HG03378 (cell line): Measurements from ENCODE around the gene PF4V1.

Experiments
- ATAC-seq: cut with Tn5 transposase; IDR thresholded peaks from one replicate; pipeline ENCODE4 v1.9.1; 2021; ENCODE audit warnings: mild to moderate bottlenecking, moderate library complexity; ENCODE audit not compliant: unreplicated experiment

PF4V1 gene

DNA sequence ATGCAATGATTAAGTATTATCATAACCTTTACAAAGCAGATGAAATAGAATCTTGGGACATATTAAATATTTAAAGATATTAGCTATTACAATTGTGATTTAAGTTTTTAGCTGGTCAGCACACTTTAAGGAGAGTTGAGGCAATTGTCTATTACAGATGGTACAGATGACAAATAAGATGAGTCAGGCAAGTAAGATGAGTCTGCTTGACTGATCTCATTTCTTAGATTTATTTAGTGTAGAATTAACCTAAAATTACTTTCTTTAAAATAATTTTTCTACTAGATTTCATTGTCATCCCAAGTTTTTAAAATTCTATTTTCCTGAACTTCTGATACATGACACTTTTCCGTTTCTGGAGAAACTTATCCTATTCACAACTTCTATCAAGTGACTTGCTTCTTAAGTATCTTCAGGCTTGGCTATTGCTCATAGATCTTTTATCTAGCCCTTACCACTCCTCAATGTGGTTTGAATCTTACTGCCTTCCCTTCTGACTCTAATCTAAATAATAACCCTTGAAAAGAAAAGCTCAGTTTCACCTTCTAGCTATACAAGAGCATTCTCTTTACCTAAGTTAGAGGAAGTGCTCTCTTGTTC, 49.0 kb downstream of the PF4V1 start:
- ATAC-seq, result no peak

DNA sequence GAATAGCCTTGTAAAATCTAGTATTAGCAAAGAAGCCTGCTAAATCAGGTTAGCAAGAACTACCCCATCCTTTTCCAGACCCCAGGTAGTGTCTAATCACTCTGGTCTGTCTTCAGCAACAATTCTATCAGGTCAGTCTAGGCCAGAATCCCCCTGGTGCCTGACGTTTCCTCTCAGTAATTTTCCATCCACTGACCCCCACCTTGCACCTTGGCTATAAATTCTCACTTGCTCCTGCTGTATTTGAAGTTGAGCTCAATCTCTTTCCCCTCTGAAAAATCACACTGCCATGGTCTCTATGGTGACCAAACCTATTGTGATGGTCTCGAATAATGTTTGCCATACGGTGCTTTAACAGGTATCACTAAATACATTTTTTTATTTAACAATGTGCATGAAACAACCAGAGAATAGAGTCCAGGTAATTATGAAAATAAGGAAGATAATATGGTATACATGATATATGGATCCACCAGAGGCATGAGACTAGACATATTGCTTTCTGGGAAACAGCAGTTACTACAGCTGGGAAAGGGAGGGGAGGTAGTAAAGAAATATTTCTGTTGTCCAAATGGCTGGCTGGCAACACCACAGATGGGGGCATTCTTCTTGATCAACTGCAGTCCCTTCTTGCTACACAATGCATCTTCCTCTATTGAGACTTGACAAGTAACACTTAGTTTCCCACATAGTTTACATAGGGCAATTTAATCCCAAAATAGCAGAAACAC, 49.9 kb downstream of the PF4V1 start:
- ATAC-seq, result no peak
